Endothelial cell of umbilical vein (primary cell): Measurements from ENCODE around the gene TTLL10. TPM values are rescaled to one million over a fixed set of nuclear protein-coding genes. Genes with fewer than 3 reads are reported as not detected.

Experiments used
- Bru-seq: library from RNA; stranded (reverse); fragments of 400-500 nt; gene quantifications from one replicate; lab custom pipeline; 2021; lab: Mats Ljungman, UMichigan
- BruChase-seq, 2 experiments: library from RNA; stranded (reverse); fragments of 400-500 nt; gene quantifications; one replicate each; lab custom pipeline; 2021; lab: Mats Ljungman, UMichigan
- BruUV-seq: library from RNA; stranded (reverse); fragments of 400-500 nt; replicated peaks from 2 replicates; lab custom pipeline; 2021; lab: Mats Ljungman, UMichigan
- CTCF ChIA-PET: fragments of 300-600, 350-600 bp; sonication (Branson Sonifier 250); formaldehyde crosslinking; loops from one replicate; lab custom pipeline; 2021; ENCODE audit warnings: antibody characterized with exemption, inconsistent platforms; lab: Charles Lee
- POLR2A ChIA-PET: fragments of 300-600, 350-600 bp; sonication (Branson Sonifier 250); formaldehyde crosslinking; loops from one replicate; lab custom pipeline; 2021; ENCODE audit warnings: antibody characterized with exemption, inconsistent platforms; lab: Charles Lee
- DNase-seq: peaks from one replicate; pipeline ENCODE4 v3.0.0-alpha.2; 2011; ENCODE audit warnings: low read depth, low spot score
- FAIRE-seq: peaks from 2 replicates; lab custom pipeline; 2011; peaks lifted over from hg19 to GRCh38; lab: Jason Lieb, UNC
- H2AFZ ChIP-seq: 2 replicates; pipeline ENCODE4 v1.6.0; 2012; ENCODE audit warnings: low read depth, low read length, control low read depth, inconsistent platforms
- H3K27ac ChIP-seq: 2 replicates; pipeline ENCODE4 v1.5.1; 2011; ENCODE audit warnings: low read depth, mild to moderate bottlenecking, control low read depth, low read length, moderate library complexity; ENCODE audit not compliant: insufficient read depth
- H3K27me3 ChIP-seq, 2 experiments: 2 replicates each; pipeline versions ENCODE4 v1.6.0 to v1.6.1; 2011; ENCODE audit warnings: low read length in 2 of 2, mixed read lengths in 1 of 2; ENCODE audit not compliant: control insufficient read depth in 2 of 2, insufficient read depth in 2 of 2
- H3K36me3 ChIP-seq, 2 experiments: 2 replicates in 1 of 2; 3 replicates in 1 of 2; pipeline ENCODE4 v1.5.1; 2011; ENCODE audit warnings: low read length in 2 of 2, mild to moderate bottlenecking in 1 of 2, moderate library complexity in 1 of 2; ENCODE audit not compliant: control insufficient read depth in 2 of 2, insufficient read depth in 2 of 2; ENCODE audit errors: extremely low read depth in 1 of 2
- H3K4me1 ChIP-seq: 3 replicates; pipeline ENCODE4 v1.5.1; 2011; ENCODE audit warnings: mild to moderate bottlenecking, low read length; ENCODE audit not compliant: control insufficient read depth, insufficient read depth; ENCODE audit errors: extremely low read depth
- H3K4me2 ChIP-seq: 2 replicates; pipeline ENCODE4 v1.6.1; 2011; ENCODE audit warnings: low read length, control low read depth, mixed read lengths; ENCODE audit not compliant: insufficient read depth
- H3K4me3 ChIP-seq, 3 experiments: fragments of 200-600 bp in 1 of 3; sonication (generic), shearing (Covaris generic) in 1 of 3; replicated peaks in 1 of 3; 2 replicates each; pipeline ENCODE4 v1.5.1; 2011 to 2016; ENCODE audit warnings: control low read depth in 3 of 3, low read length in 3 of 3, mild to moderate bottlenecking in 2 of 3, inconsistent platforms in 1 of 3, low read depth in 1 of 3, moderate library complexity in 1 of 3; ENCODE audit not compliant: insufficient read depth in 1 of 3
- H3K79me2 ChIP-seq: 2 replicates; pipeline ENCODE4 v1.6.0; 2012; ENCODE audit warnings: low read length, inconsistent platforms; ENCODE audit not compliant: control insufficient read depth, insufficient read depth
- H3K9ac ChIP-seq: replicated peaks from 2 replicates; pipeline ENCODE3; 2011; ENCODE audit warnings: low read length, control low read depth; ENCODE audit not compliant: insufficient read depth; ENCODE audit errors: extremely low read depth
- H3K9me1 ChIP-seq: replicated peaks from 3 replicates; pipeline ENCODE4 v1.6.0; 2011; ENCODE audit warnings: mild to moderate bottlenecking, low read length; ENCODE audit not compliant: control insufficient read depth, insufficient read depth; ENCODE audit errors: extremely low read depth
- H3K9me3 ChIP-seq: replicated peaks from 2 replicates; pipeline ENCODE4 v1.5.1; 2012; ENCODE audit warnings: low read length, inconsistent platforms; ENCODE audit not compliant: control insufficient read depth, insufficient read depth
- H4K20me1 ChIP-seq: replicated peaks from 2 replicates; pipeline ENCODE3; 2011; ENCODE audit warnings: mild to moderate bottlenecking, low read length; ENCODE audit not compliant: control insufficient read depth, insufficient read depth; ENCODE audit errors: extremely low read depth
- EZH2 ChIP-seq: IDR thresholded peaks from 2 replicates; pipeline ENCODE4 v1.6.1; 2012; ENCODE audit warnings: borderline replicate concordance, low read depth, mild to moderate bottlenecking, moderate library complexity, low read length, inconsistent platforms; ENCODE audit not compliant: severe bottlenecking
- MYC ChIP-seq: IDR thresholded peaks from one replicate; pipeline ENCODE4 v1.6.1; 2011; ENCODE audit warnings: mild to moderate bottlenecking, low read depth, low read length
- dilution Hi-C: fragments of 300-500 bp; cut with MboI; formaldehyde crosslinking; loops from one replicate; pipeline ENCODE4 v1.15.0; 2019; ENCODE audit warnings: low sequenced_read_pairs; ENCODE audit not compliant: extremely low pct_ligation_motif_present
- intact Hi-C: fragments of 100-400 bp; cut with micrococcal nuclease; formaldehyde crosslinking; loops from one replicate; pipeline ENCODE4 v1.10.0; 2022
- long read RNA-seq: library from polyadenylated mRNA; stranded (forward); transcript quantifications from one replicate; pipeline ENCODE4 v2.0.0, GENCODE V29; 2021
- polyA minus RNA-seq, 3 experiments: library from RNA; depleted of rRNA, polyadenylated mRNA; stranded (reverse); fragments of >200 nt; gene quantifications; 1 replicate in 1 of 3; 2 replicates in 2 of 3; pipeline ENCODE4 v1.2.3, GENCODE V29; 2011
- polyA plus RNA-seq, 4 experiments: library from polyadenylated mRNA; depleted of rRNA in 3 of 4; stranded (reverse) in 3 of 4; unstranded in 1 of 4; fragments of >200 nt; gene quantifications; 2 replicates each; pipeline versions ENCODE4 v1.2.1 to v1.2.3, GENCODE V29; 2011 to 2012; ENCODE audit warnings: missing spikeins in 1 of 4
- total RNA-seq: library from RNA; stranded (reverse); gene quantifications from 2 replicates; pipeline ENCODE4 v1.2.3, GENCODE V29; 2021

TTLL10 gene, protein sequence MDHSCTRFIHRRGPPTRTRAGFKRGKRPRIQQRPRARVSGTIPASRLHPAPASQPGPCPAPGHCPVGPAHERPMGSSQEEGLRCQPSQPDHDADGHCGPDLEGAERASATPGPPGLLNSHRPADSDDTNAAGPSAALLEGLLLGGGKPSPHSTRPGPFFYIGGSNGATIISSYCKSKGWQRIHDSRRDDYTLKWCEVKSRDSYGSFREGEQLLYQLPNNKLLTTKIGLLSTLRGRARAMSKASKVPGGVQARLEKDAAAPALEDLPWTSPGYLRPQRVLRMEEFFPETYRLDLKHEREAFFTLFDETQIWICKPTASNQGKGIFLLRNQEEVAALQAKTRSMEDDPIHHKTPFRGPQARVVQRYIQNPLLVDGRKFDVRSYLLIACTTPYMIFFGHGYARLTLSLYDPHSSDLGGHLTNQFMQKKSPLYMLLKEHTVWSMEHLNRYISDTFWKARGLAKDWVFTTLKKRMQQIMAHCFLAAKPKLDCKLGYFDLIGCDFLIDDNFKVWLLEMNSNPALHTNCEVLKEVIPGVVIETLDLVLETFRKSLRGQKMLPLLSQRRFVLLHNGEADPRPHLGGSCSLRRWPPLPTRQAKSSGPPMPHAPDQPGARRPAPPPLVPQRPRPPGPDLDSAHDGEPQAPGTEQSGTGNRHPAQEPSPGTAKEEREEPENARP
- total RNA-seq (not detected in 2 replicates), polyA plus RNA-seq (not detected in 2 replicates), polyA minus RNA-seq (not detected in 2 replicates), Bru-seq, nascent RNA (not detected), BruChase-seq, experiment 1, labeled RNA remaining after a 6-hour chase (percentile 4 among the genes with signal in this experiment), BruChase-seq, experiment 2, labeled RNA remaining after a 2-hour chase (not detected)
- polyA plus RNA-seq (2011; cell fraction: cytosol; rRNA removed) = not detected in 2 replicates
- not detected in 2 replicates for polyA plus RNA-seq (2011; cell fraction: nucleus; rRNA removed)
- not detected in 2 replicates for polyA plus RNA-seq (2012)
- not detected for polyA minus RNA-seq (2011; cell fraction: cytosol; rRNA and poly(A)+ RNA removed)
- not detected in 2 replicates for polyA minus RNA-seq (2011; cell fraction: nucleus; rRNA and poly(A)+ RNA removed)
- long read RNA-seq = 0 reads

DNA sequence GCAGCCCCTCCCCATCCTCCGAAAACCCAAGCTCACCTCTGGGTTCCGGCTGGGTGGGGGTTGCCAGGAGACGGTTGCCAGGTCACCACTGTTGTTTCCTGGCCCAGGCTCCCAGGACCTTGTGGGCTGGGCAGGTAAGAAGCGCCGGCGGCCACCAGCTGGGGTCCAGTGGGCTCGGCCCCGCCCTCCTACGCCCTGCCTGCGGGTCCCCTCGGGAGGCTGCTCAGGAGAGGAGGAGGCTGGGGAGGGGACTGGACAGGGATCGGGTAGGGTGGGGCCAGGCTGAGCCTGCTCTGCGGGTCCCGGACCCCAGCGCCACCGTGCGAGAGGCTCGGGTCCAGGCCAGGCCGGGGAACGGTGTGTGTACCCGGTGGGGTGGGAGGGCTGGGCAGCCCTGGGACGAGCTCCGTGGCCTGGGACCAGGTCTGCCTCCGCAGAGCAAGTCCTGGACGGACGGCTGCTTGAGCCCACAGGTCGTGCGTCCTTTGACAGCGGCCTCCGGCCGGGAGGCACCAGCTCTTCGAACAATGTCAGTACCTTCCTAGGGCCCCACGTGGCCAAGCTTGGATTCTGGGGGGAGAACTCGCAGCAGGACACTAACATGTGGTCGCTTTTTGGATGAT is at the start of gene TTLL10:
TTLL10 (plus strand) TSS at position 88 of the 623 bp plus-strand sequence. CDS start 5,336 bp downstream, outside the sequence.
- no peak within 1 kb of the TSS for H2AFZ ChIP-seq
- intact Hi-C loops = no loop called here
- H3K79me2 ChIP-seq = no peaks in the 10 kb centered on the region
- FAIRE-seq (no peak), DNase-seq (no peak)
- H3K9me1 ChIP-seq = no peaks in the 10 kb centered on the region
- no peak within 1 kb of the TSS for H3K9ac ChIP-seq
- TF ChIP-seq EZH2 (peak; percentile 78), MYC (no peak)
- no peaks in the 10 kb centered on the region for H3K36me3 ChIP-seq
- H4K20me1 ChIP-seq = no peaks in the 10 kb centered on the region
- no peaks in the 10 kb centered on the region for H3K9me3 ChIP-seq
- CTCF ChIA-PET = interaction anchor here (1.0 to 1.6 kb wide), 2 partner anchors 13 to 52 kb away, joined by 3 to 5 read pairs; no protein-coding TSS in a partner anchor
- H3K4me2 ChIP-seq = no peak within 1 kb of the TSS
- H3K4me3 ChIP-seq = no peak within 1 kb of the TSS
- BruUV-seq = no TSS peak
- dilution Hi-C loops = no loop called here
- POLR2A ChIA-PET = no interaction called here
- H3K4me1 ChIP-seq = no peaks in the 10 kb centered on the region
- no peak within 1 kb of the TSS for H3K27ac ChIP-seq
- peaks cover 16% of the 10 kb centered on the region in 2 experiments for H3K27me3 ChIP-seq
